ENCODE measurements around the gene HS3ST5. TPM values are rescaled to one million over a fixed set of nuclear protein-coding genes. Genes with fewer than 3 reads are reported as not detected.

The HS3ST5 gene
- total and polyA plus RNA-seq, 2 experiments from 2014 or later = not detected

GRCh38 chr6:114297135-114297534 lies 45.7 kb downstream of the HS3ST5 start:
- H3K79me2 ChIP-seq (ENCODE audit: insufficient read depth) = no peaks in the 10 kb centered on the region
- no peaks in the 10 kb centered on the region for H3K4me1 ChIP-seq (ENCODE audit: insufficient read depth)
- H3K27me3 ChIP-seq (replicated peaks; ENCODE audit: insufficient read depth) = no peaks in the 10 kb centered on the region; the same call in 1 of the 2 replicates
- 59 to 66% methylated on average over 6 of the region's 6 CpGs for WGBS, 2 experiments (ENCODE audit: low coverage in 1 of 2, low lambda C conversion rate in 2 of 2, missing lambda C conversion rate in 2 of 2)
- H3F3A ChIP-seq (ENCODE audit: insufficient read depth) = no peaks in the 10 kb centered on the region
- no peak overlapping the region for H3K4me3 ChIP-seq
- in situ Hi-C loops (cut with MboI) = loop anchor here (25.0 kb wide), 1 partner anchor 310 kb away; no protein-coding TSS in a partner anchor
- H3K36me3 ChIP-seq (ENCODE audit: low read depth) = no peaks in the 10 kb centered on the region
- no peak overlapping the region for H2AFZ ChIP-seq
- no peaks in the 10 kb centered on the region for H3K9me2 ChIP-seq (ENCODE audit: insufficient read depth)
- H3K4me2 ChIP-seq (ENCODE audit: unreplicated experiment) = no peak overlapping the region
- TF ChIP-seq EZH2phosphoT487 (IDR thresholded peaks at IDR 0.05; ENCODE audit: insufficient read depth, low read depth) (no peak), EZH2 (IDR thresholded peaks at IDR 0.05; ENCODE audit: insufficient read depth, poor library complexity, severe bottlenecking) (no peak)
- H3K9me3 ChIP-seq (ENCODE audit: low read depth) = no peaks in the 10 kb centered on the region
- H3K9ac ChIP-seq = no peak overlapping the region
- no peak overlapping the region for H3K27ac ChIP-seq
- DNase-seq = no peak
- H4K20me1 ChIP-seq (ENCODE audit: insufficient read depth) = no peaks in the 10 kb centered on the region

- in situ Hi-C loops (cut with MboI) = loop anchor here (25.0 kb wide), 1 partner anchor 305 kb away; no protein-coding TSS in a partner anchor
These were observed 50.4 kb downstream of the HS3ST5 start for GRCh38 chr6:114292431-114292830.

GRCh38 chr6:114291428-114291827 lies 51.4 kb downstream of the HS3ST5 start:
- DNase-seq = no peak
- Histone ChIP-seq H3K27ac (no peak overlapping the region), H3K27me3 (replicated peaks; ENCODE audit: insufficient read depth) (peaks cover 5% of the 10 kb centered on the region), H3K79me2 (ENCODE audit: insufficient read depth) (no peaks in the 10 kb centered on the region), H3K36me3 (ENCODE audit: low read depth) (no peaks in the 10 kb centered on the region), H3K9me2 (ENCODE audit: insufficient read depth) (no peaks in the 10 kb centered on the region), H3K4me1 (ENCODE audit: insufficient read depth) (no peaks in the 10 kb centered on the region), H2AFZ (no peak overlapping the region), H3K4me3 (no peak overlapping the region), H3K9me3 (ENCODE audit: low read depth) (no peaks in the 10 kb centered on the region), H4K20me1 (ENCODE audit: insufficient read depth) (no peaks in the 10 kb centered on the region), H3K9ac (no peak overlapping the region), H3F3A (ENCODE audit: insufficient read depth) (no peaks in the 10 kb centered on the region), H3K4me2 (ENCODE audit: unreplicated experiment) (no peak overlapping the region)
- no peak for TF ChIP-seq EZH2 (IDR thresholded peaks at IDR 0.05; ENCODE audit: insufficient read depth, poor library complexity, severe bottlenecking)
- no peak for TF ChIP-seq EZH2phosphoT487 (IDR thresholded peaks at IDR 0.05; ENCODE audit: insufficient read depth, low read depth)
- in situ Hi-C loops (cut with MboI) = loop anchor here (25.0 kb wide), 1 partner anchor 304 kb away; no protein-coding TSS in a partner anchor
- WGBS, 2 experiments (ENCODE audit: low coverage in 1 of 2, low lambda C conversion rate in 2 of 2, missing lambda C conversion rate in 2 of 2) = 7 to 10% methylated on average over 2 of the region's 2 CpGs

More at GRCh38 chr6:114292431-114292830, 50.4 kb downstream of the HS3ST5 start:
- no peaks in the 10 kb centered on the region for H3K9me2 ChIP-seq (ENCODE audit: insufficient read depth)
- H3K36me3 ChIP-seq (ENCODE audit: low read depth) = no peaks in the 10 kb centered on the region
- no peak overlapping the region for H2AFZ ChIP-seq
- TF ChIP-seq EZH2phosphoT487 (IDR thresholded peaks at IDR 0.05; ENCODE audit: insufficient read depth, low read depth) (no peak), EZH2 (IDR thresholded peaks at IDR 0.05; ENCODE audit: insufficient read depth, poor library complexity, severe bottlenecking) (no peak)
- H3K79me2 ChIP-seq (ENCODE audit: insufficient read depth) = no peaks in the 10 kb centered on the region
- no peaks in the 10 kb centered on the region for H3K4me1 ChIP-seq (ENCODE audit: insufficient read depth)
- no peaks in the 10 kb centered on the region; the same call in 1 of the 2 replicates for H3K27me3 ChIP-seq (replicated peaks; ENCODE audit: insufficient read depth)
- no peak overlapping the region for H3K27ac ChIP-seq
- H3K9ac ChIP-seq = no peak overlapping the region
- no peaks in the 10 kb centered on the region for H4K20me1 ChIP-seq (ENCODE audit: insufficient read depth)
- H3K4me3 ChIP-seq = no peak overlapping the region
- WGBS, 2 experiments (ENCODE audit: low coverage in 1 of 2, low lambda C conversion rate in 2 of 2, missing lambda C conversion rate in 2 of 2) = 47 to 61% methylated on average over 1 of the region's 1 CpG
- H3F3A ChIP-seq (ENCODE audit: insufficient read depth) = no peaks in the 10 kb centered on the region
- DNase-seq = no peak
- no peak overlapping the region for H3K4me2 ChIP-seq (ENCODE audit: unreplicated experiment)
- H3K9me3 ChIP-seq (ENCODE audit: low read depth) = no peaks in the 10 kb centered on the region

DNA sequence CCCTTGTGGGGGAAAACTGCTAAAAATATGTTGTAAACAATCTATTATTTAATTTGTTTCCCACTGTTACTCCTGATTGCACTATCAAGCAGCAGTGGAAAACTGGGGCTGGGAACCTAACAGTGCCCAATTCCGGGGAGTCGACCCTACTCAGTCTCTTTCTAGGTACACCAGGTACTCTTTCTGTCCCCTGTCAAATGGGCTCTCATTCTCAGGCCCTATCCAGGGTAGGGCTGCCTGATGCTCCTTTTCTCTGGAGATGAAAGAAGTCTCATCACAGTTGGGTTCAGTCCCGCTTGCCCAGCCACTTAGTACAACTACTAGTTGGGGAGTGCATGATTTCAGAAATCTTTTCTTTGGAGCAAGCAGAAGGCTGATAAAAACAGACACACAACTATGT lies 52.0 kb downstream of the HS3ST5 start:
- 31 to 41% methylated on average over 3 of the region's 3 CpGs for WGBS, 2 experiments (ENCODE audit: low coverage in 1 of 2, low lambda C conversion rate in 2 of 2, missing lambda C conversion rate in 2 of 2)
- H2AFZ ChIP-seq = no peak overlapping the region
- in situ Hi-C loops (cut with MboI) = loop anchor here (25.0 kb wide), 1 partner anchor 304 kb away; no protein-coding TSS in a partner anchor

More for the DNA sequence above, 52.0 kb downstream of the HS3ST5 start:
- H3K27me3 ChIP-seq (replicated peaks; ENCODE audit: insufficient read depth) = peaks cover 8% of the 10 kb centered on the region; the same call in 1 of the 2 replicates
- H3K4me1 ChIP-seq (ENCODE audit: insufficient read depth) = no peaks in the 10 kb centered on the region
- H3F3A ChIP-seq (ENCODE audit: insufficient read depth) = no peaks in the 10 kb centered on the region
- H3K79me2 ChIP-seq (ENCODE audit: insufficient read depth) = no peaks in the 10 kb centered on the region
- H3K9me2 ChIP-seq (ENCODE audit: insufficient read depth) = no peaks in the 10 kb centered on the region
- DNase-seq = no peak
- H3K36me3 ChIP-seq (ENCODE audit: low read depth) = no peaks in the 10 kb centered on the region
- no peak for TF ChIP-seq EZH2 (IDR thresholded peaks at IDR 0.05; ENCODE audit: insufficient read depth, poor library complexity, severe bottlenecking)
- no peak for TF ChIP-seq EZH2phosphoT487 (IDR thresholded peaks at IDR 0.05; ENCODE audit: insufficient read depth, low read depth)
- H3K4me3 ChIP-seq = no peak overlapping the region
- H3K9ac ChIP-seq = no peak overlapping the region
- H3K27ac ChIP-seq = no peak overlapping the region
- H3K9me3 ChIP-seq (ENCODE audit: low read depth) = no peaks in the 10 kb centered on the region
- H3K4me2 ChIP-seq (ENCODE audit: unreplicated experiment) = no peak overlapping the region
- H4K20me1 ChIP-seq (ENCODE audit: insufficient read depth) = no peaks in the 10 kb centered on the region

Measured in GM23248 (cell line).